ENCODE results near the gene RSPH9. TPM values are rescaled to one million over a fixed set of nuclear protein-coding genes. Genes with fewer than 3 reads are reported as not detected.

The RSPH9 gene
- total RNA-seq, 6 experiments from 2014 or later: not detected

- Histone ChIP-seq H3K36me3 (no peaks in the 10 kb centered on the region), H3K27me3 (peaks cover 0 to under 1% of the 10 kb centered on the region in 2 donors), H3K27ac (peak overlapping the region in 2 of 3 donors; percentile 32 to 58), H3K4me1 (peaks cover 0 to 9% (median 1%) of the 10 kb centered on the region in 4 donors), H3K9me3 (no peaks in the 10 kb centered on the region), H3K4me3 (peak overlapping the region; percentile 80 to 83 (median 81))
- ATAC-seq (no peak), DNase-seq (no peak)
- intact Hi-C loops (cut with DNase I): no loop called here
- TF ChIP-seq POLR2A (IDR thresholded peaks at IDR 0.05): no peak
- TF ChIP-seq, protein P1, sequence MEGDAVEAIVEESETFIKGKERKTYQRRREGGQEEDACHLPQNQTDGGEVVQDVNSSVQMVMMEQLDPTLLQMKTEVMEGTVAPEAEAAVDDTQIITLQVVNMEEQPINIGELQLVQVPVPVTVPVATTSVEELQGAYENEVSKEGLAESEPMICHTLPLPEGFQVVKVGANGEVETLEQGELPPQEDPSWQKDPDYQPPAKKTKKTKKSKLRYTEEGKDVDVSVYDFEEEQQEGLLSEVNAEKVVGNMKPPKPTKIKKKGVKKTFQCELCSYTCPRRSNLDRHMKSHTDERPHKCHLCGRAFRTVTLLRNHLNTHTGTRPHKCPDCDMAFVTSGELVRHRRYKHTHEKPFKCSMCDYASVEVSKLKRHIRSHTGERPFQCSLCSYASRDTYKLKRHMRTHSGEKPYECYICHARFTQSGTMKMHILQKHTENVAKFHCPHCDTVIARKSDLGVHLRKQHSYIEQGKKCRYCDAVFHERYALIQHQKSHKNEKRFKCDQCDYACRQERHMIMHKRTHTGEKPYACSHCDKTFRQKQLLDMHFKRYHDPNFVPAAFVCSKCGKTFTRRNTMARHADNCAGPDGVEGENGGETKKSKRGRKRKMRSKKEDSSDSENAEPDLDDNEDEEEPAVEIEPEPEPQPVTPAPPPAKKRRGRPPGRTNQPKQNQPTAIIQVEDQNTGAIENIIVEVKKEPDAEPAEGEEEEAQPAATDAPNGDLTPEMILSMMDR (IDR thresholded peaks at IDR 0.05): no peak
- 3% methylated on average over 5 of the region's 10 CpGs for WGBS (ENCODE audit: insufficient coverage, low coverage, low lambda C conversion rate, missing lambda C conversion rate)
Observed at GRCh38 chr6:43687079-43687436, 42.2 kb downstream of the RSPH9 start.

DNA sequence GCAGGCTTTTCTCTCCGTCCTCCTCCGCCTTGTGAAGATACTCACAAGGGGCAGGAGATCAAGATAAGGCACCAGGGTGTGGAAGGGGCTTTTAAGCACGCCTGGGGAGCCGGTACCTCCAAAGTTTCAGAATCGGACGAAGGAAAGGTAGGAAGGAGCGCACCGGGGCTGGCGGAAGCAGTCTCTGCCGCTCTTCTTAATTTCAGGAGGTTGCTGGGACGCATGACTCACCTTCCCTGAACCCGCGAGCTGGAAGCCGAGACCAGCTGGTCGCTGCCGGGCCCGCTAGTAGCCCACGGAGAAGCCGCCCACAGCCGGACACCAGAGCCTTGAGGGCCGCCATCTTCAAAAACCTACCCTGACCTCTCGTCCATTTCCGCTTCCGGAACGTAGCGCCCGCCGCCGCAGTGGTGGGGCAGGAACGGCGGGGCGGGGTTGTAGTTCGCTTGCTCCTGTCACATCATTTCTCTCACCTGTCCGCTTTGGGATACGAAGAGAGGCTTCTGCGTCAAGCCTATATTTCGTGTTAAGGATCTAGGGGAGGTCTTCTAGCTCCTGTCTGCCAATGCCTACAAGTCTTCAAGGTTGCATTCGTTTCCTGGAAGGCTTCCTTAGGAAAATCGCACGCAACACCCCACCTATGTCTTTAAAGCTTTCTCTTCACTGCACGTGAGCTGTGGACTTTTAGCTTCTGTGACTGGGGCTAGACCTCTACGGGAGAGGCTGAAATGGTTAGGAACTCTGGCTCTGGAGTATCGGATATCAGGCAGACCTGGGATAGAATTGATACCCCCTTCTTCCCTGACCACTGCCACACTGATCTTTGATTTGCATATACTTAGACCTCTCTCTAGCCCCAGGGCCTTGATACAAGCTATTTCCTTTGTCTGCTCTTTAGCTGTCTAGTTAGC is 42.9 kb downstream of the RSPH9 start, which contains the start of gene MRPS18A:
TSS of gene MRPS18A (minus strand) at position 355 of the 911 bp plus-strand sequence. CDS start at position 343, 12 bp downstream.
- intact Hi-C loops (cut with DNase I): no loop called here
- Histone ChIP-seq H3K4me3 (peak within 1 kb of the TSS; percentile 80 to 83 (median 81)), H3K4me1 (peaks cover 0 to 9% (median 1%) of the 10 kb centered on the region in 4 donors), H3K27me3 (peaks cover 0 to 5% of the 10 kb centered on the region in 2 donors), H3K27ac (peak within 1 kb of the TSS in 2 of 3 donors; percentile 32 to 58), H3K9me3 (no peaks in the 10 kb centered on the region), H3K36me3 (no peaks in the 10 kb centered on the region)
- DNase-seq (peak; percentile 82 to 88 (median 86)), ATAC-seq (peak; percentile 97 to 99 (median 99))
- TF ChIP-seq, protein P1 (IDR thresholded peaks at IDR 0.05): no peak
- peak; percentile 43 for TF ChIP-seq POLR2A (IDR thresholded peaks at IDR 0.05)
- WGBS (ENCODE audit: insufficient coverage, low coverage, low lambda C conversion rate, missing lambda C conversion rate): 4% methylated on average over 23 of the region's 43 CpGs

DNA sequence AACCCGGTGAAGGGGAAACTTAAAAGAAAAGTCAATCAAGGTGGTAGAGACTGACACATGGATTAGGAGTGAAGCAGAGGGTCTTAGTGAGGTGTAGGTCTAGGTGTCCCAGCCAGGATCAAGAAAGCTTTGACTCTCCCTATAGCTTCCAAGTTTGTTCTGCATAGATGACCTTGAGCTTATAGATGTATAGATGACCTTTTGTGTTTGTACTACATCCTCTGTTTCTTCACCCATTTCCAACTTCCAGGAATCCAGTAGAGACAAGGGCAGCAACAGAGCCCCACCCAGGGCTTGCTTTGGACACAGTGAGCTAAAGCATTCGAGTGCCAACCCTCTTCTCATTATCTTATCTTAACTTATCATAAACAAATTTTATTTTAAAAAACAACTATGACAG is 44.6 kb downstream of the RSPH9 start:
- no peak for TF ChIP-seq POLR2A (IDR thresholded peaks at IDR 0.05)
- TF ChIP-seq, protein P1 (IDR thresholded peaks at IDR 0.05): no peak
- no peak overlapping the region for H3K4me3 ChIP-seq
- ATAC-seq (no peak), DNase-seq (no peak)
- 70% methylated on average over 2 of the region's 2 CpGs for WGBS (ENCODE audit: insufficient coverage, low coverage, low lambda C conversion rate, missing lambda C conversion rate)
- intact Hi-C loops (cut with DNase I): no loop called here
- no peaks in the 10 kb centered on the region for H3K36me3 ChIP-seq
- H3K4me1 ChIP-seq: peaks cover 0 to 9% (median 1%) of the 10 kb centered on the region in 4 donors
- H3K27ac ChIP-seq: no peak overlapping the region
- H3K27me3 ChIP-seq: peaks cover 0 to 5% of the 10 kb centered on the region in 2 donors
- H3K9me3 ChIP-seq: no peaks in the 10 kb centered on the region

GRCh38 chr6:43695215-43695966 is 50.6 kb downstream of the RSPH9 start:
- DNase-seq (no peak), ATAC-seq (peak in 1 of 4 donors; percentile 33)
- Histone ChIP-seq H3K9me3 (no peaks in the 10 kb centered on the region), H3K27ac (no peak overlapping the region), H3K4me3 (no peak overlapping the region), H3K27me3 (peaks cover 0 to 5% of the 10 kb centered on the region in 2 donors), H3K36me3 (no peaks in the 10 kb centered on the region), H3K4me1 (no peaks in the 10 kb centered on the region)
- intact Hi-C loops (cut with DNase I): no loop called here
- TF ChIP-seq, protein P1 (IDR thresholded peaks at IDR 0.05): no peak
- no peak for TF ChIP-seq POLR2A (IDR thresholded peaks at IDR 0.05)
- WGBS (ENCODE audit: insufficient coverage, low coverage, low lambda C conversion rate, missing lambda C conversion rate): 74% methylated on average over 4 of the region's 9 CpGs
